Measurements from ENCODE around the gene DDX10.

Gene DDX10

DNA sequence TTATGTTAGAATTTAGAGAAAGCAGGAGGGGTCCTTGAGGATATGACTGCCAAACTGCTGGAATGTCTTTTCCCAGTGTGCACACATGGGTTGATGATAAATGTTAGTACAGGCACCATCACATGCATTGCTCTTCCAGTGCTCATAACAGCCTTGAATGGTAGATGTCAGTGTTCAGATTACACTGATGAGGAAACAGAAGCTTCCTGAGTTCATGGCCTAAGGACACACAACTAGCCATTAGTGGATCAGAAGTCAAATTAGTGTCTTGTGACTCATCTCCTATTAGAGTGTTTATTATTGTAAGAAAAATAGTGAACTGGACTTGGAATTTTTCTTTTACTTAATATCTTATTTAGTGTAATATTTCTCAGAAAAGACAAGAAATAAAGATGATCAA, 241.5 kb downstream of the DDX10 start:
- DNase-seq (ENCODE audit: low read depth), result no peak

DNA sequence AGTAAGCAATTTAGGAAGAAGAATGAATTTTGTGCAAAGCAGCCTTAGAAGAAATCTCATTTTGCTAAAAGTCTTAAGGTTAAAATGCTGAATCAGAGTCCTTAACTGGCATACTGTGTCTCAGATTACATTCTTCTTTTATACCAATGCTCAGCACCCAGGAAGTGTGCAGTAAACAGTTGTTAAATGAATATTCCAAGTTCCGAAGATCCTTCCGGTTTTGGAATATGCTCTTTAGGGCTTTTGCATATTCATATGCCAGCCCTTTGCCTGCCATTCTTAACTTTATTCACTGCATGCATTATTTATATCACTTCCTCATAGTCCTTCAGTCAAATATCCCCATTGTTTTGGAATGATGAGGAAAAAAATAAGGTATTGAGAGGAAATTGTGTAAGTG, 242.0 kb downstream of the DDX10 start:
- no peak for DNase-seq (ENCODE audit: low read depth)

DNA sequence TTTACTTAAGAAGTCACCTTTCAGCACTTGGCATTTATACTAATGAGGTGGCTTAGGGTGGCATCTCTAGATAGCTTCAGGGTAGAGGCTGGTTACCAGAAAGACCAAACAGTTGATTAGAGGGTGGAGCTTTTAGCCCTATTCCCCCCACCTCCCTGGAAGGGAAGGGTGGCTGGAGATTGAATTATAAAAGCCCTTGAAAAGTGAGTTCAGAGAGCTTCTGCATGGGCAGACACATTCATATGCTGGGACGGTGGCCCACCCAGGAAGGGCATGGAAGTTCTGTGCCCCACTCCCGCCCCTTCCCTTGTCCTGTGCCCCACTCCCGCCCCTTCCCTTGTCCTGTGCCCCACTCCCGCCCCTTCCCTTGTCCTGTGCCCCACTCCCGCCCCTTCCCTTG, 244.2 kb downstream of the DDX10 start:
- no peak for DNase-seq (ENCODE audit: low read depth)

DNA sequence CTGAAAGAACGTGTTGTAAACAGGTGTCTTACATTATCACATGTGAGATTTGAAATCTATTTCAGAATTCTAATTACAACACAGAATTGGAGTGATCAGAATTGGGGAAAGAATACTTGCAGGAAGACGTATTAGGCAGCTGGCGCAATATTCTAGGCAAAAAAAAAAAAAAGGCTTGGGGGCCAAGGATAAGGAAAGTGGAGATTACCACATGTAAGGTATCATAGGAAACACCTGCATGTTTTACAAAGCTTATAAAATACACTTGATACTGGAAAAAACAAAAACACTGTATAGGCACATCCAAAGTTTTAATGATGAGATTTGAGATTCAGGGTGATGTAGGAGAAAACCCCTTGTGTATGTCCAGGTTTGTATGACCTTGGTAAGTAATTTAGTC, 245.1 kb downstream of the DDX10 start:
- DNase-seq (ENCODE audit: low read depth), result no peak

DNA sequence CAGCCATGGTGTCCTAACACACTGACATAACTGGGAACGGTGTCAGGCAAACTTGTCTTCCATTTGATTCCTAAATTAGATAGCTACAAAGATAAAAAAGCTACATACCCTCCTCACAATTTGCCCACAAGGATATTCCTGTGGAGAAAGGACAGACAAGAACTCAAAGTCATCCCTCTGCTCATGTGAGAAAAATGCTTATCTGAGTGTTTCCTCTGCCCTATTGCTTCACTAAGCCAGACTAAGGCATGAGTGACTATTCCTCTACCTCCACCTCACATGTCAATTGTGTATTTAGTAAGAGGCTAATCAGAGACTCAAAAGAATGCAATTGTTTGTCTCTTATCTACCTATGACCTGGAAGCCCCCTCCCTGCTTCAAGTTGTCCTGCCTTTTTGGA, 247.7 kb downstream of the DDX10 start:
- DNase-seq (ENCODE audit: low read depth), result peak; percentile 54

DNA sequence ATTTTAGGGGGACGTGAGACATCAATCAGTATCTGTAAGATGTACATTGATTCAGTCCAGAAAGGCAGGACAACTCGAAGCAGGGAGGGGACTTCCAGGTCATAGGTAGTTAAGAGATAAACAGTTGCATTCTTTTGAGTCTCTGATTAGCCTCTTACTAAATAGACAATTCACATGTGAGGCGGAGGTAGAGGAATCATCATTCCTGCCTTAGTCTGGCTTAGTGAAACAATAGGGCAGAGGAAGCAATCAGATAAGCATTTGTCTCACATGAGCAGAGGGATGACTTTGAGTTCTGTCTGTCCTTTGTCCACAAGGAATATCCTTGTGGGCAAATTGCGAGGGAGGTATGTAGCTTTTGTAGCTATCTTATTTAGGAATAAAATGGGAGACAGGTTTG, 248.3 kb downstream of the DDX10 start:
- no peak for DNase-seq (ENCODE audit: low read depth)

DNA sequence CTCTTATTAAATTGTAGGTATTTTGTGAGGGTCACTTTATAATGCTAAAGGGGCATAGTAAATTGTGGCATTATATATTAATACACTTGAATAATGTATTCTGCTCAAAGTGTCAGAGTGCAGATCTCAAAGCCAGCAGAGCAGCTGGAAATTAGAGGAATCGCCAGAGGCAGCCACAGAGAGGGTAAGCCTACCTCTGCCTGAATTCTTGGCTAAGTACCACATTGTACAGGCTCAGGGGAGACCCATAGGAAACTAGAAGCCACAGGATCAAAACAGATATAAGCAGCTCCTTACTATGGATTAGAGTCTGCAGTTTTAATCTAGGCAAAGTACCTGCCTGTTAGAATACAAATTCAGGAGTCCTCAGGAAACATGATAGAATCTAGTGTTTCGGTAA, 249.3 kb downstream of the DDX10 start:
- no peak for DNase-seq (ENCODE audit: low read depth)

DNA sequence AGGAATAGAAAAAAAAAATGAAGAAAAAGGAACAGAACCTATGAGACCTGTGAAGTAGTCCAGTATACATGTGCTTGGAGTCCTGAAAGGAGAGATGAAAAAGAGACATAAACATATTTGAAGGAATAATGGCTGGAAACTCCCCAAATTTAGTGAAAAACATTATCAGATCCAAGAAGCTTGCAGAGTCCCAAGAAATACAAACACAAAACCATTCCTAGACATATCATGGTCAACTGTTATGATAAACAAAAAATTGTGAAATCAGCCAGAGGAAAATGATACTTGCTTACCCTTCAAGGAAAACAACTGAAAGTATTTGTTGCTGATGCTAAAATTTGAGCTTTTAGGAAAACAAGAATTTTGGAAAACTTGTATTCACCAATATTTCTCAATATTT, 250.1 kb downstream of the DDX10 start:
- DNase-seq (ENCODE audit: low read depth), result no peak

DNA sequence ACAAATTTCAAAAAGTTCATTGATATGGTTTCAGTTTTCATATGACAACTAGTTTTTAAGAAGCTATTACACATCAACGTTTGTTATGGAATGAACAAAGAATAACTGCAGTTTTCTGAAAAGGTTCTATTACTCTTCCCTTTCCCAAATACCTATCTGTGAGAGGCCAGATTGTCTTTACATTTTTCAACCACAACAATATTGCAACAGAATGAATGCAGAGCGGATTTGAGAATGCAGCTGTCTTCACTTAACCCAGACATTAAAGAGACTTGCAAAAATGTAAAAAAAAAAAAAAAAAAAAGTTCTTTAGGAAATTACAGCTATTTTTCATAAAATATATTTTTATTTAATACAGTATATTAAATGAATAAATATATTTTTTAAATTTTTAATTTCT, 250.8 kb downstream of the DDX10 start:
- DNase-seq (ENCODE audit: low read depth), result no peak

DNA sequence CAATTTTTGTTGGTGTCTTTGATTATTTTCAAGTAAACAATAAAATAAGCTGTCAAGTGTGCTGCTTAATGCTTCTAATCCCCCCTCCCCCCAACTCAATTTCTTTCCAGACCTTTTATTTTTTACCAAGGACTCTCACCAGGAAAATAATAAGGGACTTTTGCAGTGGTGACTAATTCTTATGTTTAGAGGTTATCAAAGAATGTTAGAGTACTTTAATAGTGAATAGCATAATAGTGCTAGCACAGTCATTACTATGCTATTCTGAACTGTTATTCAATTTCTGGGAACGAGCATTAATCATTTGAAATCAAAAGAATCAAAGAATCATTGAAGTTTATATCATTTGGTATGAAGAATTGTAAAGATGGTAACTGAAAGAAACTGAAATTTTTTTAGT, 251.4 kb downstream of the DDX10 start:
- no peak for DNase-seq (ENCODE audit: low read depth)

DNA sequence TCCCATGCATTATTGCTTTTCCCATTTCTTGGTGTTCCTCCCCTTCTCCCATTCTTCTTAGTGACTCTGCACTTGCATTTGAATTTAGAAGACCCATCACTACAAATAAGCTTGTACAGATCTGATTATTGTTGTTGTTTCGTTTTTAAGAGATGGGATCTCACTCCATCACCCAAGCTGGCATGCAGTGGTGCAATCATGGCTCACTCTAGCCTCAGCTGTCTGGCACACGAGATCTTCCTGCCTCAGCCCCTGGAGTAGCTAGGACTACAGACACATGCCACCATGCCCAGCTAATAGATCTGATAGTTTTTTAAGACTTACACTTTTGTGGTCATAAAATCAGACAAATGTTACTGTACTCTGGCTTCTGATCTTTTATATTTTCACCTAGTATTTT, 252.1 kb downstream of the DDX10 start:
- no peak for DNase-seq (ENCODE audit: low read depth)

DNA sequence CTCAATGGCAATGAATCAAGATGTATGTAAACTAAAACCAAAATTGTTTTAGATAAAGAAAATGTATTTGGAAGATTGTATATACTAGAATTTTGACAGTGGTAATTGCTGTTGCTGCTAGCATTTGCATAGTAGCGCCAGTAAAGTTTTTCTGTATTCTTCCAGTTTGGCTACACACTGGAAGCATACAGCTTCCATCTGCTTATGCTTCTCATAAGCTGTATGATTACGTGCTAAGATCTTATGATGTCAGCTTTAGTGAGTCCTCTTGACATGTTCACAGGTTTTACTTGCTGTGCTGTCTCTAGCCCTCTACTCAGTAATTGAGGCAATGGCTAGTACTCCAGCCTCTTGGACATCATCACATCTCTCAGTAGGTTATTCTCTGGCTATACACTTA, 256.3 kb downstream of the DDX10 start:
- no peak for DNase-seq (ENCODE audit: low read depth)

DNA sequence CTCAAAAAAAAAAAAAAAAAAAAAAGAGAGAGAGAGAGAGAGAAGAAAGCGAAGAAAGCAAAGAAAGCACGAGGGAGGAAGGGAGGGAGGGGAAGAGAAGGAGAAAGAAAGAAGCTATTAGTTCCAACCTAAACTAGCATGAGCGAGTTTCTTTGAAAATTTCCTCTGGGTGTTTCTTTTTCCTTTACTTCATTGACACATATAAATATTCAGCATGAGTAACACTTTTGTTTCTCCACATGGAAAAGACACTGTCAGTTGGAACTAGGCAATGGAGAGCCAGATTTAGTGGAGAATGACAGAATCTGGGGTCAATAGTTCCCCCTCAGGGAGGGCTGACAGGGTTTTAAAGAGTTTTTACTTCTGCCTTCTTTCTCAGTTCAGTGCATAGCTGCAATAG, 257.4 kb downstream of the DDX10 start:
- no peak for DNase-seq (ENCODE audit: low read depth)

DNA sequence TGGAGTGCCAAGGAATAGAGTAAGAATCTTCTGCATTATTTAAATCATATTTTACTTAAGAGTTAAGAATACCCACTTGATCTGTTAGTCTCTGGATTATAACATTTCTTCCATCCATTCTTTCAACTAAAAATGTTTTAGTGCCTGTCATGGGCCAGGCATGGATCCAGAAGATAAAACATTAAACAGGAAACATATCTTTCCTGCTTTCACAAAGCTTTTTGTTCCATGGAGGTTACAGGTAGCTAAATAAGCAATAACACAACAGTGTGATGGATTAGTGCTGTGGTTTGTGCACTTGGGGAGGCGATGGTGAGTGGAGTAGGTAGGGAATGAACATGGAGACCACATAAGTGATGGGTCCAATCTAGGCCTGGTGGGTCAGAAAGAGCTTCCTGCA, 258.5 kb downstream of the DDX10 start:
- no peak for DNase-seq (ENCODE audit: low read depth)

DNA sequence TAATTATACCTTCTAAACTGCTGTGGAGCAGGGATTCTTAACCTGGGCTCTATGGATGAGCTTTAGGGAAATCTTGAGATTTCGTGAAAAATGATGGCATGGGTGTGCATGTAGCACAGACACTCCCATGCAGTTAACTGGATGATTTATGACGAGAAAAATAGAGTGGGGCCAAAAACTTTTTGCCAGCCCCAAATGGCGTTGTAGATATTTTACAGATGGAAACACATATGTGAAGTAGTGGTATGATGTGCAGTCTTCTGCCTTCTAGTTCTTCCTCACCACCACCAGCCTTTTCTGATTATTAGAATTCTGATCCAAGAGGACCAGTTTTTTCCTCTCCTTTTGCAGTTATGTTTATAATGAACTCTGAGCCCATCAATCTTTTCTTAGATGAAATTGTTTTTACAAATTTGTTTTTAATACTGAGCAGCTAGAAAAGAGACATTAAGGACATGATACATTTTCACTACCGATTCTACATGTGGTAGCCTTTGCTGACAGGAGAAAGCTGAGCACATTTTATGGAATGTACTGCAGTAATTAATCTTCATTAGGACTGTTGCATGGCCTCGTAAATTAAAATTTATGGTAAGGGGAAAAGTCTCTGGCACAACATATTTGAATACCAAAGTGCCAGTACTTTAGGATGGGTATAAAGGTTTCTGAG, 261.4 kb downstream of the DDX10 start:
- no peak for DNase-seq (ENCODE audit: low read depth)

DNA sequence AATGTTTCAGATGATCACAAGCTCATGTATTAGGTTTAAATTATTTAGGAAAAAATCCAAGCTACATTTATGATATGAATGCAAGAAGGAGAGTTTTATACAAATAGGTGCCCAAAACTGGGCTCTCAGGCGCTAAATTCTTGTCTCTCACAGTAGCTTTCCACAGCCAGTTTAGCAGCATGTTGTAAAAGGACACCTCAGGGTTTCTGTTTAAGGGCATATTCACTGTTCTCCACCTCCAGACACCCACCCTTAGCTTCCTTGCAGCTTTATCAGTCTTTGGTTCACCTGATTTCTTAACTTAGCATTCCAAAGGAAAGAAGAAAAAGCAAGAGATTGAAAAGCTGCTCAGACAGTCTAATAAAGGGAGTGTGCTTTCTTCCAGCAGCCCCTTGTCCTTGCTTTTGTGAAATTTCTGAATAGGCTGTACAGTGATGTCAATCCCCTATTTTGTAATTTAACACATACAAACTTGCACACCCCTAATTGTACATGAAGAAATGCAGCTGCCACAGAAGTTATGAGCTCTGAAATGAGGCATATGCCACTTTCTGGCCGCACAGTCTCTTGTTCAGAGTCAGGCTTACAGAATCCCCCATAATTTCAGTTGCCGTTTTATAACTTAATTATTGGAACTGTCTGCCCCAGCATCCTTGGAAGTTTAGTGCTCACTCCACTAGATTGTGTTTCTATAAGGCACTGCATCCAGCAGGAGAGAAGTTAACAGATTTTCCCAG, 262.1 kb downstream of the DDX10 start:
- DNase-seq (ENCODE audit: low read depth), result no peak

DNA sequence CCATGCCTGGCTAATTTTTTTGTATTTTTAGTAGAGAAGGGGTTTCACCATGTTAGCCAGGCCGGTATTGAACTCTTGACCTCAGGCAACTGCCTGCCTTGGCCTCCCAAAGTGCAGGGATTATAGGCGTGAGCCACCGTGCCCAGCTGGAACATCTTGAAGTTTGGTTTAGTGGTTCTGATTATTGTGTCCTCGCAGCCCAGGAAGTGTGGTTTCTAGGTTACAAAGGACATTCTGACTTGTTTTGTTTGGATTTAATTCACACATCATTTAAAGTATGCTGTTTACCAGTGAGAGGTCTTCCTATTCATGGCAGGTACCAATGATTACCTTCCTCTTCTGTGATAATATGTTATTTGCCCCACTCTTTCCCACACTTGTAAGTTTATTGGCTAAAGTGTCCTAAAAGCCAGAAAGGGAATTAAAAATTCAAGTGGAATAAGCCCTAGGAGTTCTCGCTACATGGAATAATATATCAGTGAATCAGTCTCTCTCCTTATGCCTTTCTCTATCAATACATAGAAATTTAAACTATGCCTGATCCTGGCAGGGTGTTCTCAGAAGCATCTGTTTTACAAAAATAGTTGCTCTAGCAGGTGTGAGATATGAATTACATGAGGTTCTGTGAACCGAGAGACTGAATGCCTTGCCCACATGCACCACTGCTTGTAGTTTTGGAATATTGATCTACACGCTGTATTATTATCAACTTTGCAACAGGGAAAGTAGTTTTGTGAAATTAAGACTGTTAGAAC, 263.1 kb downstream of the DDX10 start:
- DNase-seq (ENCODE audit: low read depth), result no peak

DNA sequence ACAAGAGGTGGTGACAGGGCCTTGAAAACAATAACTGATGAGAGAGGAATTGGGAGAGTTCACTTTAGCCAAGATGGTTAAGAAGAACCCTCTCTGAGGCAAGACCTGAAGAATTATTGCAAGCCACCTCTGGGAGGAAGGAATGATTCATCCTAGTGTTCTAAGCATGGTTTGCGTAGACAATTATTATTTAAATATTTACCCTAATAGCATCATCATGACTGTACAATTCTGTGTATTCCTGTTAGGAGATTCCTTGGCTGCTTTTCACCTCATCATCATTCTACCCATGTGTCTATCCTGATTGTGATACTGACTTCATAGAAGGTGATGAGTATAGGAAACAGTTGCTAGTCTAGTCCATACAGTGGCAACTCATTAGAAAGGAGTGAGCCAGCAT, 264.4 kb downstream of the DDX10 start:
- peak; percentile 92 for DNase-seq (ENCODE audit: low read depth)

DNA sequence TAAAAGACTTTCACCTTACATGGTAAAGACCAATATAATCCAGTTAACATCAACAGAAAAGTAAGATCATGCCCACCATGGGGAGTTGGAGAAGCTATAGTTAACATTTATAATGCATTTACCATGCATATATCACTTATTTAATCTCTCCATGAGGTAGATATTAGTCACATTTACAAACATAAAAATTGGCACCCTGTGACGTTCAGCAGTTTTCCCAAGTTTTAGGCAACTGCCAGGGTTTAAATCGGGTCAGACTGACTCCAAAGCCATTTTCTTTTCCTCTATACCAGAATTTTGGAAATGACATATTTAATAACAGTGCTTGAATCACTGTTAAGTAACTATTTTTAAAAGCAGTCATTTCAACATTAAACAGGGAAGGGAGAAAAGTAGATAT, 266.3 kb downstream of the DDX10 start:
- DNase-seq (ENCODE audit: low read depth), result no peak

DNA sequence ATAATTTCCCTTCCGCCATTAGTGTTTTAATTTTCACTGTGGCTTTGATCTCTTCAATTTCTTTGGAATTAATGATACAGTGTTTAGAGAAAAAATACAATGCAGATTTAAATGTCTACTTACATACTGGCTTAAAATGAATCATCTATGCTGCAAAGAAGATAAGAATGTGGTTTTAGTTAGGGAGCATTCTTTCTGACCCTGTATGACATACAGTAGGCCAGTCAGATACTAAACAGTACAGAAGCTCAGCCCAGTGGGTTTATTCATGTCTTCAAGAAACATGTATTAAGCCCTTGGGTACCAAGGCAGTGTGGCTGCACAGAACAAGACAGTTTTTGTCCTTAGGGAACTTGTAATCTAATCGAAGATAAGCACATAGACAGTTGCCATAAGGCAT, 268.8 kb downstream of the DDX10 start:
- DNase-seq (ENCODE audit: low read depth), result no peak

DNA sequence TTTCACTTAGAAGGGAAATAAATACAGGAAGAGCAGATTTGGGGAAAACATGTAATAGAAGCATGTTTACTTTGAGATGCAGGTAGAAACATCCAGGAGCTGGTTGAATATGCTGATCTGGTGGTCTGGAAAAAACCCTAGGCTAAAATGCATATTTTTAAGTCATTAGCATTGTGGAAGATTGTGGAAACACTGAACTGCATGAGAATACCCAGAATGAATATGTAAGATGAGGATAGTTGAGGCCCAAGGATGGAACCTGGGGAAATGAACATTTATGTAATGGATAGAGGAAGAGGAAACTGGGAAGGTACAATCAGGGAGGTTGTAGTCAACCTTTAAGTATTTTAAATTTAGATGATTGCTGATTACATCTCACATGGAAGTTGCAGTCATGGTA, 269.4 kb downstream of the DDX10 start:
- no peak for DNase-seq (ENCODE audit: low read depth)

DNA sequence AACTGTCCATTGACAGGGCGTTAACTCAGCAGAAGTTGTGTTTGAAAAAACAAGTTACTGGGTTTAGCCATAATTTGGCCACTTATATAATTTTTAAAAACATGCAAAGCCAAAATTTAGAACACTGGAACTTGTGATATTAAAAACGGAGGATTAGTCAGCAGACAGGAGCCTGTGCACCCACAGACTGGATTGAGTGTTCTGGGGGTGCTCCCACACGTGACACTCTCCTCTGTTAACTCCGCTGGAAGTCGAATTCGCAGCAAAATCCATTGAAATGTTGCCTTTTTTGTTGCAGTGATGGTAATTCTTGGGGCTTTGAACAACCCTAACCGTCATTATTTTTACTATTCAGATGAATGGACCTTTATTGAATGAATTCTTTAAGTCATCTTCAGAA, 269.8 kb downstream of the DDX10 start:
- no peak for DNase-seq (ENCODE audit: low read depth)

DNA sequence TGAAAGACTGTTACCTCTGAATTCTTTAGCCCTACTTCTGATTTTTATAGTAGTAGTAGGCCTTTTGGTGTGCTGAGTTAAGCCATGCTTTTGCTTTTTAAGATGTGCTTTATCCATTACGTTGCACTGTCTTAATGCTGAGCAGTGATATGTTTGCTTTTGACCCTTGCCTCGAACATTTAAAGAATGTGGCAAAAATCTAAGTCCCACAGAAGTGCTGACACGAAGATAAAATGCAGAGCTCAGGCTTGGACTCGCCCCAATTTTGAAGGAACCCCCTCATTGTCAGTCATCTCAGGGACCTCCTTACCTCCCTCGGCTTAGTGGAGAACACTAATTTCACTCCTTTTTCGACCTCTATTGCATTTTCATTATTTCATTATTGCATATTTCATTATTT, 272.9 kb downstream of the DDX10 start:
- no peak for DNase-seq (ENCODE audit: low read depth)
